CD4-positive, CD25-positive, alpha-beta regulatory T cell (primary cell): ENCODE data around the gene EIF5B. TPM values are rescaled to one million over a fixed set of nuclear protein-coding genes. Genes with fewer than 3 reads are reported as not detected.
A peak's percentile ranks its signal among the peaks of the same experiment; 100 is the strongest.
"Not testable (repeated sequence)": the region's sequence is repeated elsewhere in the genome, so short reads cannot be mapped to it uniquely, and the experiment has no call there.

Experiments used
- ATAC-seq, 2 donors: fragments of 150-1000 bp; cut with Tn5 transposase; one replicate each; pipeline ENCODE4 v1.10.0; 2021; ENCODE audit warnings: low read depth in 2 of 2, moderate number of reproducible peaks in 2 of 2, moderate library complexity in 1 of 2
- DNase-seq, 3 donors: peaks; one replicate each; pipeline versions ENCODE4 v3.0.0 to v3.0.0-alpha.2; 2012 to 2022; ENCODE audit warnings: mixed read lengths in 1 of 3
- H3K27ac ChIP-seq: one replicate; pipeline ENCODE4 v1.7.0; 2013; ENCODE audit warnings: mild to moderate bottlenecking, low read length; ENCODE audit not compliant: insufficient read depth, poor library complexity, severe bottlenecking
- H3K27me3 ChIP-seq: one replicate; pipeline ENCODE4 v1.7.0; 2013; ENCODE audit warnings: low read length; ENCODE audit not compliant: control insufficient read depth, insufficient read depth
- H3K36me3 ChIP-seq: one replicate; pipeline ENCODE4 v1.7.0; 2013; ENCODE audit warnings: mild to moderate bottlenecking, low read length, moderate library complexity; ENCODE audit not compliant: control insufficient read depth, insufficient read depth
- H3K4me1 ChIP-seq: 2 replicates; pipeline ENCODE4 v1.7.0; 2013; ENCODE audit warnings: mild to moderate bottlenecking, low read length; ENCODE audit not compliant: insufficient read depth, control insufficient read depth, poor library complexity, severe bottlenecking
- H3K4me3 ChIP-seq: one replicate; pipeline ENCODE4 v1.7.0; 2013; ENCODE audit warnings: low read depth, mild to moderate bottlenecking, low read length, moderate library complexity
- H3K9me3 ChIP-seq, 2 experiments: 1 replicate in 1 of 2; 2 replicates in 1 of 2; pipeline ENCODE4 v1.7.0; 2013; ENCODE audit warnings: low read length in 2 of 2, mild to moderate bottlenecking in 1 of 2, moderate library complexity in 1 of 2; ENCODE audit not compliant: control insufficient read depth in 2 of 2
- H3K27ac Mint-ChIP-seq, 3 donors: one replicate each; pipeline ENCODE4 v1.8.0; 2020 to 2022; ENCODE audit warnings: mild to moderate bottlenecking in 3 of 3, mixed read lengths in 3 of 3, moderate library complexity in 2 of 3
- H3K27me3 Mint-ChIP-seq: one replicate; pipeline ENCODE4 v1.8.0; 2022; ENCODE audit warnings: mild to moderate bottlenecking, mixed read lengths
- H3K36me3 Mint-ChIP-seq: one replicate; pipeline ENCODE4 v1.8.0; 2020; ENCODE audit warnings: mixed read lengths
- H3K4me1 Mint-ChIP-seq, 4 donors: one replicate each; pipeline ENCODE4 v1.8.0; 2020 to 2022; ENCODE audit warnings: mixed read lengths in 4 of 4, mild to moderate bottlenecking in 1 of 4
- H3K4me3 Mint-ChIP-seq, 4 donors: one replicate each; pipeline ENCODE4 v1.8.0; 2020 to 2022; ENCODE audit warnings: mild to moderate bottlenecking in 4 of 4, mixed read lengths in 4 of 4, moderate library complexity in 3 of 4
- H3K9me3 Mint-ChIP-seq, 7 donors: one replicate each; pipeline ENCODE4 v1.8.0; 2020 to 2022; ENCODE audit warnings: mixed read lengths in 7 of 7, mild to moderate bottlenecking in 3 of 7, moderate library complexity in 2 of 7
- polyA plus RNA-seq, 4 donors: library from polyadenylated mRNA; unstranded; fragments of 300-500 nt; fragmentation: Illumina TruSeq; gene quantifications; one replicate each; pipeline ENCODE4 v1.2.3, GENCODE V29; 2021
- total RNA-seq: library from RNA; stranded (reverse); gene quantifications from one replicate; pipeline ENCODE4 v1.2.3, GENCODE V29; 2022

Gene EIF5B
- total and polyA plus RNA-seq, 5 donors from 2014 or later = 2.9 to 38.0 (median 4.2) TPM

DNA sequence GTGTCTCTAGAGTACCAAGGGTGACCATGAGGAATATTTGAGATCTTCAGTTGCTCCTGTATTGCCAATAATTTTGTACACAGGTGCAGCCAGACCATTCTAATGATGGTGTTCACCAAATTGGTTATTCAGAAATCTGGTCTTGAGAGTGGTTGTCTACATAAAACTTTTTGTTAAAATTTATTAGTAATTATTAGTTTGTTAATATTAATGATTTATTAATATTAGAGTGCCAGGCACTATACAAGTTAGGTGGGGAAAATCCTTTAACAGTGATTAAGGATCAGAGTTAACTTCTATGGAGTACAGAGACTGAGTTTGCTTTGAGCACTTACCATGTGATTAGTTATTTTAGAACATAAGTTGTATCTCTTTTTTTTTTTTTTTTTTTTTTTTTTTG, 9.0 kb downstream of the EIF5B start:
- Mint-ChIP-seq H3K4me1 (peaks cover 37 to 78% (median 55%) of the 10 kb centered on the region in 4 donors), H3K9me3 (no peaks in the 10 kb centered on the region), H3K27ac (no peak overlapping the region), H3K36me3 (peaks cover 4% of the 10 kb centered on the region), H3K27me3 (no peaks in the 10 kb centered on the region), H3K4me3 (no peak overlapping the region)
- no peak for DNase-seq
- Histone ChIP-seq H3K9me3 (no peaks in the 10 kb centered on the region), H3K27ac (no peak overlapping the region), H3K27me3 (no peaks in the 10 kb centered on the region), H3K36me3 (peaks cover 4% of the 10 kb centered on the region), H3K4me1 (peaks cover 22% of the 10 kb centered on the region), H3K4me3 (no peak overlapping the region)
- ATAC-seq = no peak

- H3K36me3 ChIP-seq = peaks cover 4% of the 10 kb centered on the region
- ATAC-seq = no peak
- Mint-ChIP-seq H3K27ac (peak overlapping the region in 2 of 3 donors; percentile 29 to 80), H3K27me3 (no peaks in the 10 kb centered on the region), H3K36me3 (peaks cover 4% of the 10 kb centered on the region), H3K4me3 (peak overlapping the region in 2 of 4 donors; percentile 3 to 54), H3K9me3 (no peaks in the 10 kb centered on the region), H3K4me1 (peaks cover 29 to 69% (median 48%) of the 10 kb centered on the region in 4 donors)
- no peaks in the 10 kb centered on the region for H3K9me3 ChIP-seq
- no peak overlapping the region for H3K4me3 ChIP-seq
- peak in 1 of 3 donors; percentile 28 for DNase-seq
- H3K4me1 ChIP-seq = peaks cover 22% of the 10 kb centered on the region
- H3K27ac ChIP-seq = no peak overlapping the region
- H3K27me3 ChIP-seq = no peaks in the 10 kb centered on the region
Observed at GRCh38 chr2:99348173-99348572, 11.0 kb downstream of the EIF5B start.

- no peak overlapping the region for H3K4me3 ChIP-seq
- no peak overlapping the region for H3K4me3 Mint-ChIP-seq
- H3K4me1 Mint-ChIP-seq = peaks cover 39 to 72% (median 54%) of the 10 kb centered on the region in 4 donors
- no peaks in the 10 kb centered on the region for H3K9me3 ChIP-seq
- H3K27me3 ChIP-seq = no peaks in the 10 kb centered on the region
- ATAC-seq (no peak), DNase-seq (no peak)
- peaks cover 27% of the 10 kb centered on the region for H3K4me1 ChIP-seq
- H3K36me3 Mint-ChIP-seq = peaks cover 9% of the 10 kb centered on the region
- H3K27me3 Mint-ChIP-seq = no peaks in the 10 kb centered on the region
- H3K27ac Mint-ChIP-seq = peak overlapping the region in 1 of 3 donors; percentile 27
- no peak overlapping the region for H3K27ac ChIP-seq
- H3K36me3 ChIP-seq = no peaks in the 10 kb centered on the region
- peaks cover 0 to 1% (median 0%) of the 10 kb centered on the region in 7 donors for H3K9me3 Mint-ChIP-seq
Observed at GRCh38 chr2:99350194-99350593, 13.0 kb downstream of the EIF5B start.

- peaks cover 27 to 65% (median 47%) of the 10 kb centered on the region in 4 donors for H3K4me1 Mint-ChIP-seq
- no peaks in the 10 kb centered on the region for H3K9me3 ChIP-seq
Observed at GRCh38 chr2:99354070-99354469, 16.9 kb downstream of the EIF5B start.

GRCh38 chr2:99354825-99355224, 17.6 kb downstream of the EIF5B start:
- not testable (repeated sequence) for H3K36me3 ChIP-seq, H3K27me3 ChIP-seq, ATAC-seq, H3K36me3 Mint-ChIP-seq, H3K4me3 ChIP-seq, H3K9me3 ChIP-seq, DNase-seq, H3K27me3 Mint-ChIP-seq, H3K27ac Mint-ChIP-seq, H3K27ac ChIP-seq, H3K9me3 Mint-ChIP-seq
- peak overlapping the region in 1 of 4 donors; percentile 46 for H3K4me3 Mint-ChIP-seq
- H3K4me1 Mint-ChIP-seq = peaks cover 29 to 62% (median 45%) of the 10 kb centered on the region in 4 donors
- H3K4me1 ChIP-seq = peaks cover 11% of the 10 kb centered on the region

More at GRCh38 chr2:99354070-99354469, 16.9 kb downstream of the EIF5B start:
- H3K9me3 Mint-ChIP-seq = peaks cover 0 to 1% (median 0%) of the 10 kb centered on the region in 7 donors
- no peaks in the 10 kb centered on the region for H3K27me3 Mint-ChIP-seq
- Histone ChIP-seq H3K27me3 (no peaks in the 10 kb centered on the region), H3K4me3 (no peak overlapping the region), H3K27ac (no peak overlapping the region), H3K36me3 (no peaks in the 10 kb centered on the region), H3K4me1 (peaks cover 12% of the 10 kb centered on the region)
- ATAC-seq (no peak), DNase-seq (no peak)
- peaks cover 9% of the 10 kb centered on the region for H3K36me3 Mint-ChIP-seq
- peak overlapping the region in 1 of 4 donors; percentile 4 for H3K4me3 Mint-ChIP-seq
- peak overlapping the region in 1 of 3 donors; percentile 38 for H3K27ac Mint-ChIP-seq

- Mint-ChIP-seq H3K27me3 (no peaks in the 10 kb centered on the region), H3K36me3 (peaks cover 22% of the 10 kb centered on the region), H3K4me3 (no peak overlapping the region), H3K27ac (no peak overlapping the region), H3K9me3 (peaks cover 0 to 1% (median 0%) of the 10 kb centered on the region in 7 donors), H3K4me1 (peaks cover 24 to 48% (median 36%) of the 10 kb centered on the region in 4 donors)
- H3K9me3 ChIP-seq = no peaks in the 10 kb centered on the region
- peaks cover 4% of the 10 kb centered on the region for H3K4me1 ChIP-seq
- H3K4me3 ChIP-seq = no peak overlapping the region
- H3K36me3 ChIP-seq = peaks cover 14% of the 10 kb centered on the region
- no peaks in the 10 kb centered on the region for H3K27me3 ChIP-seq
- DNase-seq = no peak
- ATAC-seq = no peak
- H3K27ac ChIP-seq = no peak overlapping the region
Observed at GRCh38 chr2:99356853-99357252, 19.7 kb downstream of the EIF5B start.

DNA sequence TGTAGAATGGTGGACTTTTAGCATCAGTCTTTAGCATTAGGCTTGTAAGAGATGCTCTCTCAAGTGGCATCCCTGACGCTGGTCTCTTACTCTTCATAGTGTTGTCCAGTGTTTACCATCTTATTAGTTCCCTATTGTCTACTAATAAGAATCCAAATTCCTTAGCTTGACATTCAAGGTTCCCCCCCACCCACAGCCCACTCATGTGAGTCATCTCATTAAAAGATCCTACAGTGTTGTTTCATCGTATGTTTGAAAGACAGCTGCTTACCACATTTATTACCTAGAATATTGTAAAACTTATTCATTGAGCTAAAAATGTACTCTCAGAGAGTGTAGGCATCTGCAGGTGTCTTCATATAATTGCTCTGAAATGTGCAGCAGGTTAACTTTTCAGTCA, 28.5 kb downstream of the EIF5B start:
- H3K4me1 ChIP-seq = no peaks in the 10 kb centered on the region
- H3K4me3 Mint-ChIP-seq = no peak overlapping the region
- H3K4me1 Mint-ChIP-seq = peaks cover 0 to 4% (median 3%) of the 10 kb centered on the region in 4 donors
- H3K27ac ChIP-seq = no peak overlapping the region
- no peak overlapping the region for H3K4me3 ChIP-seq
- H3K36me3 ChIP-seq = peaks cover 80% of the 10 kb centered on the region
- no peaks in the 10 kb centered on the region for H3K27me3 ChIP-seq
- no peaks in the 10 kb centered on the region for H3K27me3 Mint-ChIP-seq
- DNase-seq (no peak), ATAC-seq (no peak)
- H3K36me3 Mint-ChIP-seq = peaks cover 52% of the 10 kb centered on the region
- no peak overlapping the region for H3K27ac Mint-ChIP-seq
- no peaks in the 10 kb centered on the region for H3K9me3 Mint-ChIP-seq
- H3K9me3 ChIP-seq = no peaks in the 10 kb centered on the region

- not testable (repeated sequence) for ATAC-seq, DNase-seq, H3K27ac Mint-ChIP-seq, H3K27me3 Mint-ChIP-seq, H3K9me3 ChIP-seq, H3K9me3 Mint-ChIP-seq, H3K4me3 Mint-ChIP-seq, H3K4me1 ChIP-seq, H3K27ac ChIP-seq, H3K27me3 ChIP-seq, H3K4me3 ChIP-seq, H3K4me1 Mint-ChIP-seq
- peaks cover 77% of the 10 kb centered on the region for H3K36me3 ChIP-seq
- peaks cover 56% of the 10 kb centered on the region for H3K36me3 Mint-ChIP-seq
Observed at GRCh38 chr2:99368854-99369253, 31.7 kb downstream of the EIF5B start.
